NCI-H187 (cell line): Measurements from ENCODE around the gene CCR4.
"Not testable (repeated sequence)": the region's sequence is repeated elsewhere in the genome, so short reads cannot be mapped to it uniquely, and the experiment has no call there.

Source experiments
- DNase-seq, 2 experiments: peaks; one replicate each; lab custom pipeline; 2025; lab: John Stamatoyannopoulos, UW

CCR4 gene

GRCh38 chr3:32952369-32953077 is 1.1 kb downstream of the CCR4 start:
- DNase-seq = no peak

DNA sequence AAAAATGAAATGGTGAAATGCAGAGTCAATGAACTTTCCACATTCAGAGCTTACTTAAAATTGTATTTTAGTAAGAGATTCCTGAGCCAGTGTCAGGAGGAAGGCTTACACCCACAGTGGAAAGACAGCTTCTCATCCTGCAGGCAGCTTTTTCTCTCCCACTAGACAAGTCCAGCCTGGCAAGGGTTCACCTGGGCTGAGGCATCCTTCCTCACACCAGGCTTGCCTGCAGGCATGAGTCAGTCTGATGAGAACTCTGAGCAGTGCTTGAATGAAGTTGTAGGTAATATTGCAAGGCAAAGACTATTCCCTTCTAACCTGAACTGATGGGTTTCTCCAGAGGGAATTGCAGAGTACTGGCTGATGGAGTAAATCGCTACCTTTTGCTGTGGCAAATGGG is 3.1 kb downstream of the CCR4 start:
- DNase-seq = no peak

DNA sequence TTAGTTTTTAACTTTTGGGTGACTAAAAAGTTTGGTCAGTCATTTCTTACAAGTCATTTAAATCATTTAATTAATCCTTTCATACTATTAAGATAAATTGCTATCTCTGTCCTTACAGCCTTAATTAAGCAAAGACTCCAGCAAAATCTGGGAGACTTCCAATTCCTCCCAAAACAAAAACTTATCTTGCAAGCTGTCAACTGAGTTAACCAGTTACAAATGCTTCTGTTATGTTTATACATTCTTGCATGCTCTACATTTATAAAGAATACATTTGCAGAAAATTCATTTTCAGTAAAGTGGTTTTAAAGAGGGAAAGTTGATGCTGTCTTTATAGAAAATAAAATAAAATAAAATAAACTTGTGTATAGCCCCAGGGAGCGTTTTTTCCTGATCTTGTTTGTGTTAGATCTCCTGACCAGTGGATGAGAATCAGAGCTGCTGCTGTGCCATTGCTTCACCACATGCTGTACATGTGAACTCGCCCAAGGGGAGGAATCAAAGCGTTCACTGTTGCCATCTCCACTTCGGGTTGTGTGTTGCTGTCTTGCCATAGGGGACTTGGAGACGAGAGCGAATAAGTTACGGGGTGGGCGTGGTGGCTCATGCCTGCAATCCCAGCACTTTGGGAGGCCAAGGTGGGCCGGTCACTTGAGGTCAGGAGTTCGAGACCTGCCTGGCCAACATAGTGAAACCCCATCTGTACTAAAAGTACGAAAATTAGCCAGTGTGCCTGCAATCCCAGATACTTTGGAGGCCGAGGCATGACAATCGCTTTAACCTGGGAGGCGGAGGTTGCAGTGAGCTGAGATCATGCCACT is 5.5 kb downstream of the CCR4 start:
- no peak for DNase-seq

- no peak for DNase-seq
Measured at GRCh38 chr3:32958509-32958908, 7.1 kb downstream of the CCR4 start.

GRCh38 chr3:32959371-32959770 is 7.9 kb downstream of the CCR4 start:
- no peak for DNase-seq

- DNase-seq = no peak
Measured at GRCh38 chr3:32960404-32961170, 9.1 kb downstream of the CCR4 start.

DNA sequence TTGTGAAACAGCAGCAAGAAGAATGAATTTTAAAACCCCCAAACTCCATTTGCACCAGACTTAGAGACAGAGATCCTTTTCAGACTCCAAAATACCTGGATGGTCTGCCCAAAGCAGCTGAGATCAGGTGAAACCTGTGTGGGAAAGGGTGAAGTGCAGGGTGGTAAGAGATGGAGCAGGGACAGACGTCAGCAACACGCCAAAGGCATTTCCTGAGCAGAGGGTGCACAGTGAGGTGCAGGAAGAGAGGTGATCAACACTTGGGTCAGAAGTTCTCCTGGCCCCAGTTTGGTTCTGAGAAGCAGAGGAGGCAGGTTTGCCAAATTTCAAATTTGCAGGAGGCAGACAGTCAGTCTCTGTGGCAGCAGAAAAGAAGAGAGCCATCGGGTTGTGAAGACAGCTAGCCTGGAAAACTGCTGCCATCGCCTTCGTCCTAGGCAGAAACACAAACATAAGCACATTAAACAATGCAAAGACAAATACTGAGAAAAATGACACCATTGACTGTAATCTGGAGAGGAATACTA is 9.8 kb downstream of the CCR4 start:
- no peak for DNase-seq

DNA sequence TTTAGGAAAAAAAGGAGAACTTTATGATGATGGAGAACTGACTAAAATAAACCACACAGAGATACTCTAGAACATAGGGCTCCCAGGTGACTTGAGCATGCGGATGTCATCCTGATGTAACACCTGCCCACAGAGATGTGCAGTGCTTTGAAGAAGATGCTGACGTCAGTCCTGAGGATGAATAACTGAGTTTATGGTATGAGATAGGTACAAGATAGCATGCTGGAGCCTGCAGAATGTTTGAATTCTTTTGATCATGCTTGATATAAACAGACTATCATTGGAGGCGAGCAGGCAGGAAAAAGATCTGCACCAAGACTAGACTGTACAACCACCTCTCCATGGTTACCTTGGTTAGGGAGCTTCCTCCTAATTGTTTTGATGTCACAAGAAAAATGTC is 12.4 kb downstream of the CCR4 start:
- no peak for DNase-seq

DNA sequence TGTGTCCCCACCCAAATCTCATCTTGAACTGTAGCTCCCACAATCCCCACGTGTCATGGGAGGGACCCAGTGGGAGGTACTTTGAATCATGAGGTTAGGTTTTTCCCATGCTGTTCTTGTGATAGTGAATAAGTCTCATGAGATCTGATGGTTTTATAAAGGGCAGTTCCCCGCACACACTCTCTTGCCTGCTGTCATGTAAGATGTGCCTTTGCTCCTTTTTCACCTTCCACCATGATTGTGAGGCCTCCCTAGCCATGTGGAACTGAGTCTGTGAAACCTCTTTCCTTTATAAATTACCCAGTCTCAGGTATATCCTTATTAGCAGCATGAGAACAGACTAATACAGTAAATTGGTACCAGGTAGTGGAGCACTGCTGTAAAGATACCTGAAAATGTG is 13.3 kb downstream of the CCR4 start:
- not testable (repeated sequence) for DNase-seq

- not testable (repeated sequence) for DNase-seq
Measured at GRCh38 chr3:32965617-32966213, 14.3 kb downstream of the CCR4 start.

DNA sequence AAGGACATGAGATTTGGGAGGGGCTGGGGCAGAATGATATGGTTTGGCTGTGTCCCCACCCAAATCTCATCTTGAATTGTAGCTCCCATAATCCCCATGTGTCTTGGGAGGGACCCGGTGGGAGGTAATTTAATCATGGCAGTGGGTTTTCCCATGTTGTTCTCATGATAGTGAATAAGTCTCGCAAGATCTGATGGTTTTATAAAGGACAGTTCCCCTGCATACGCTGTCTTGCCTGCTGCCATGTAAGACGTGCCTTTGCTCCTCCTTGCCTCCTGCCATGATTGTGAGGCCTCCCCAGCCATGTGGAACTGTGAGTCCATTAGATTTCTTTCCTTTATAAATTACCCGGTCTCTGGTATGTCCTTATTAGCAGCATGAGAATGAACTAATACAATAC is 15.2 kb downstream of the CCR4 start:
- not testable (repeated sequence) for DNase-seq

- no peak for DNase-seq
Measured at GRCh38 chr3:32968166-32968919, 16.9 kb downstream of the CCR4 start.

GRCh38 chr3:32968920-32969389 is 17.5 kb downstream of the CCR4 start:
- DNase-seq = no peak

DNA sequence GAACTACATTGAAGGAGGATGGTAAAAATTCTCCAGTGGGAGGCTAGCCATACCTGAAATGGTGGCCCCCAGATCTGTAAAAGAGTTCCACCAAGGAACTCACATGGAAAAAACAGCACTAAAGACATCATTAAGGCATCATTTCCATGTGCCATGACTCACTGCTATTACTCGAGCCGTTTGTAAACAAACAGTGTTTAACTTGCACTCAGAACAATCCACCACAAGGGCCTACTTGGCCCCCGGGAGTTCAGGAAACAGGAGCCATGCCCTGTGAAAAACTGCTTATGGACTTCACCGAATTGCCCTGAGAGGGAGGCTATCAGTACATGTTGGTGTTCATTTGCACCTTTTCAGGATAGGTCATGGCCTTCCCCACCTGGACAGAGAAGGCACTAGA is 18.2 kb downstream of the CCR4 start:
- DNase-seq = no peak

DNA sequence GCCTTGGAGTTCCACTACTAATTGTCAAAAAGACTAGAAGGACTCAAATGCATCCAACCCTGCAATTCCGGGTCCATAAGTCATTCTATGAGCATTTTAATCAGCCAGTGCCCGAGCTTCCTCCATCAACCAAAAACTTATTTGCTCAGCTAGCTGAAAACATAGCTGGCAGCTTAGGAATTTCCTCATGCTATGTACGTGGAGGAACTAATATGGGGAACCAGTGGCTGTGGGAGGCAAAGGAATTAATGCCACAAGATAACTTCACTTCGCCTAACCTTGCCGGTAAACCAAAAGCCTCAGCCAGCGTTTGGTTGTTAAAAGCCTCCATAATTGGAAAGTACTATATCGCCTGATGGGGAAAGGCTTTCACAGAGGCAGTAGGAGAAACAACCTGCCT is 19.8 kb downstream of the CCR4 start:
- not testable (repeated sequence) for DNase-seq

- no peak for DNase-seq
Measured at GRCh38 chr3:32972482-32973146, 21.2 kb downstream of the CCR4 start.

- no peak for DNase-seq
Measured at GRCh38 chr3:32973982-32974381, 22.5 kb downstream of the CCR4 start.

DNA sequence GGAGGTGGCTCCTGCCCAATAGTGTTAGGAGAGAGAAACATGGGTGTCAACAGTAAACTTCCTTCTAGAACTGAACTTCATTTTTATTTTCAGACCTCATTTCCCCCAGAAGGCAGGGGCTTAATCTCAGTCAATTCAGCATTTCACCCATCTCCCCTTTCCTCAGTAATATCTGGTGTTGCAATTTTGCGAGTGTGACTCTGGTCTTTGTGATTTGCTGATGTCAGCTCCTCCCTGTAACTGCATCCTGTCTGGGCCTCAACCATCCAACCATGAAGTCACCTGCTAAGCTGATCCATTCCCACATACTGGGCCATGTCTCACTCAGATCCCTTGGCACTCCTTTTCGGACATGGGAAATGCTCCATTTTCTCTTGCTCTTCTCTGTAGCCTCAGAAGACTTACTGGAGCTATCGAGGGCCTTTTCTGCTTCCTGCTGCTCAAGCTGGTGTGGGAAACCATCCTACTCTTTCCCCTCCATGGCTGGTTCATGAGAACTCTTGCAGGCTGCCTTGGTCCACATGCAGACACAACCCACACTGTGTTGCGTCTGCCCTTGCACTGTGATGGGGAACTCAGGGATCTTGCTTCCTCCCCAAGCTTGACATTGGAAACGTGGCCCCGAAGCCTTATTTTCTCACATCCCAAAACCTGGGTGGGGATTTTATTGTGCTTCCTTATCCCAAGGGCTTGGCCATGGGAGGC is 24.6 kb downstream of the CCR4 start:
- DNase-seq = no peak

DNA sequence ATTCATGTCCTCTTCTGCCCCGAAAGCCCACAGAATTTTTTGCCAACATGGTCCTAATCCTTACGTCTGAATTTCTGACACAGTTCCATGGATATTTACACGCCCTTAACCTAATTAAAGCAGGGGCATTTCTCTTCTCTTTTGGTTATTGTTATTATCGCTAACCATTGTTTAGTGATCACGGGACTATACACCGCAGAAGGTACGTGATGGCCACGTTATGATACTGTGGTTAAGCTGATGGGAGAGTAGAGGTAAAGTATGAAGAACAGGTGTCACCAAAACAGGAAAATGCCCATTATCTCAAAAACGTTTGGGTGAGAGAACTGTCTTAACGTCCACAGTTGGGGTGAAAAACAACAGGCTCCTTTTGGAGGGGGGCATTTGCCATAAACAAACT is 26.4 kb downstream of the CCR4 start:
- DNase-seq = no peak

- no peak for DNase-seq
Measured at GRCh38 chr3:32978331-32978730, 26.9 kb downstream of the CCR4 start.
